Measurements from ENCODE around the gene CSTF2T.

DNA sequence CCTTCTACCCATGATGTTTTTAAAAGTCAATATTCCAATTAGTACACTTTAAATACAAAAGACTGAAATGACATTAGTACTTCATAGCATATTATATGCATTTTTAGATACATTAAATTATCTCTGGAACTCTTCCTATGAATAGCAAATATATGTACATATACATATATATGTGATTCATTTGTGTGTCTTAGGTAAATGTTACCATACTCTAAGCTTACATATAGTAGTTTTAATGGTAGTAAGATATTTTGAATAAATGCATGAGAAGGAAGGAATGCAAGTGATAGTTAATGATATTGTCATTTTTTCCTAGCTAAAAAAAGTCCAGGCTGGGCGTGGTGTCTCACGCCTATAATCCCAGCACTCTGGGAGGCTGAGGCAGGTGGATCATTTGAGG is 46.0 kb upstream of the CSTF2T start:
- TF ChIP-seq CTCF (IDR thresholded peaks at IDR 0.05) = no peak
- no peak for TF ChIP-seq POLR2A (IDR thresholded peaks at IDR 0.05)
